ENCODE data around the gene SORBS1. TPM values are rescaled to one million over a fixed set of nuclear protein-coding genes. Genes with fewer than 3 reads are reported as not detected.

The SORBS1 gene
- total RNA-seq, 1 donor from 2014 or later, result 30.7 TPM

- H3K4me1 Mint-ChIP-seq (ENCODE audit: low read depth), result peaks cover 12% of the 10 kb centered on the region
- peaks cover 9% of the 10 kb centered on the region for H3K36me3 Mint-ChIP-seq (ENCODE audit: insufficient read depth)
- H3K27me3 Mint-ChIP-seq, result peaks cover 4% of the 10 kb centered on the region
- no peaks in the 10 kb centered on the region for H3K9me3 Mint-ChIP-seq (ENCODE audit: low read depth)
- H3K27ac Mint-ChIP-seq, result no peak overlapping the region
- DNase-seq (ENCODE audit: low spot score, unreplicated experiment), result no peak
- no peak overlapping the region for H3K4me3 Mint-ChIP-seq (ENCODE audit: low read depth)
- TF ChIP-seq, protein P1, sequence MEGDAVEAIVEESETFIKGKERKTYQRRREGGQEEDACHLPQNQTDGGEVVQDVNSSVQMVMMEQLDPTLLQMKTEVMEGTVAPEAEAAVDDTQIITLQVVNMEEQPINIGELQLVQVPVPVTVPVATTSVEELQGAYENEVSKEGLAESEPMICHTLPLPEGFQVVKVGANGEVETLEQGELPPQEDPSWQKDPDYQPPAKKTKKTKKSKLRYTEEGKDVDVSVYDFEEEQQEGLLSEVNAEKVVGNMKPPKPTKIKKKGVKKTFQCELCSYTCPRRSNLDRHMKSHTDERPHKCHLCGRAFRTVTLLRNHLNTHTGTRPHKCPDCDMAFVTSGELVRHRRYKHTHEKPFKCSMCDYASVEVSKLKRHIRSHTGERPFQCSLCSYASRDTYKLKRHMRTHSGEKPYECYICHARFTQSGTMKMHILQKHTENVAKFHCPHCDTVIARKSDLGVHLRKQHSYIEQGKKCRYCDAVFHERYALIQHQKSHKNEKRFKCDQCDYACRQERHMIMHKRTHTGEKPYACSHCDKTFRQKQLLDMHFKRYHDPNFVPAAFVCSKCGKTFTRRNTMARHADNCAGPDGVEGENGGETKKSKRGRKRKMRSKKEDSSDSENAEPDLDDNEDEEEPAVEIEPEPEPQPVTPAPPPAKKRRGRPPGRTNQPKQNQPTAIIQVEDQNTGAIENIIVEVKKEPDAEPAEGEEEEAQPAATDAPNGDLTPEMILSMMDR (IDR thresholded peaks at IDR 0.05; ENCODE audit: unreplicated experiment), result no peak
Observed at GRCh38 chr10:95333997-95334804, 227.0 kb downstream of the SORBS1 start.

DNA sequence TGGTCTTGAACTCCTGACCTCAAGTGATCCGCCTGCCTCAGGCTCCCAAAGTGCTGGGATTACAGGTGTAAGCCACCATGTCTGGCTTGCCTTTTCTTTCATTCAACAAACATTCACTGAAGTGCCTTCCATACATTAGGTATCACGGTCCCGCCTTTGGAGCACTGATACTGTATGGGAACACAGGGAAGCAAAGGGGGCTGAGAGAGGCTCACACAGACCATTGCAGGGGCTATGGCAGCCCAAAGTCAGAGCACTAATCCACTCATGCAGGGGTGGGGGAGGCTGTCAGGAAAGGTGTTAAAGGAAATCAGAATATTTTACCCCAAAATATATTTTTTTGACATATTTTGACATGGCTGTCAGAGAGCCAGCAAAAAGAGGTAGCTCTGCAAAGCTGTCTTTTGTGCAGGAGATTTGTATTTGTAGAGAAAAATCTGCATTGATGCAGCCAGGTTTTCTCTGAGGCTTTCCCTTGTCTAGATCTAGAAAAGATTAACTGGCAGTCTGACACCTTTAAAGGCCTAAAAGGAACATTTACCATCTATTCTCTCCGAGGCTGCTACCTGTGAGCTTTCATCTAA, 228.4 kb downstream of the SORBS1 start:
- Mint-ChIP-seq H3K9me3 (ENCODE audit: low read depth) (no peaks in the 10 kb centered on the region), H3K27ac (no peak overlapping the region), H3K27me3 (peaks cover 4% of the 10 kb centered on the region), H3K4me1 (ENCODE audit: low read depth) (peaks cover 12% of the 10 kb centered on the region), H3K4me3 (ENCODE audit: low read depth) (no peak overlapping the region), H3K36me3 (ENCODE audit: insufficient read depth) (peaks cover 13% of the 10 kb centered on the region)
- no peak for DNase-seq (ENCODE audit: low spot score, unreplicated experiment)
- TF ChIP-seq, protein P1 (IDR thresholded peaks at IDR 0.05; ENCODE audit: unreplicated experiment), result no peak

DNA sequence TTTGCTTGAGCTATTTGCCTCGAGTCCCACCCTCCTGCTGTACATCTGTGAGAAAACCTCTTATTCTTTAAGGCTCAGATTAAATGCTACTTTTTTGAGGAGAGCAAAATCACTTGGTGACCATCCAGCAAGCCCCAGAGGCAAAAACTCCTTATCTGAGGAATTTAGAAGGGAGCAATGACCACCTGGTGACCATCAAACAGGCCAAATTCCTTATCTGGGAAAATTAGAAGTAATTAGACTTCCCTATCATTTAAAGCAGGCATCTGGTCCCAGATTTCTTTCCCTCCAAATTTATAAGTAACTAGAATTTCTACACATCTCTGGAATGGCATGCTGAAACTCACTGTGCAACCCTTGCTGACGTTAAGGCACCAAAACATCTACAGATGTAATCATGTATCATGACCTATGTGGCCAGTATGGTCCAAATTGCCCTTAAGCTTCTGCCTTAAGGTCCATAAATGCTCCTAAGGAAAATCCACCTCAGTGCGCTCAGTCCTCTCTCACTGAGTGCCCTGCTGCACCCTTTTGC, 229.5 kb downstream of the SORBS1 start:
- peaks cover 13% of the 10 kb centered on the region for H3K36me3 Mint-ChIP-seq (ENCODE audit: insufficient read depth)
- H3K27me3 Mint-ChIP-seq, result peaks cover 4% of the 10 kb centered on the region
- no peak overlapping the region for H3K27ac Mint-ChIP-seq
- no peak overlapping the region for H3K4me3 Mint-ChIP-seq (ENCODE audit: low read depth)
- DNase-seq (ENCODE audit: low spot score, unreplicated experiment), result no peak
- TF ChIP-seq, protein P1 (IDR thresholded peaks at IDR 0.05; ENCODE audit: unreplicated experiment), result no peak
- H3K9me3 Mint-ChIP-seq (ENCODE audit: low read depth), result no peaks in the 10 kb centered on the region
- H3K4me1 Mint-ChIP-seq (ENCODE audit: low read depth), result peaks cover 12% of the 10 kb centered on the region

DNA sequence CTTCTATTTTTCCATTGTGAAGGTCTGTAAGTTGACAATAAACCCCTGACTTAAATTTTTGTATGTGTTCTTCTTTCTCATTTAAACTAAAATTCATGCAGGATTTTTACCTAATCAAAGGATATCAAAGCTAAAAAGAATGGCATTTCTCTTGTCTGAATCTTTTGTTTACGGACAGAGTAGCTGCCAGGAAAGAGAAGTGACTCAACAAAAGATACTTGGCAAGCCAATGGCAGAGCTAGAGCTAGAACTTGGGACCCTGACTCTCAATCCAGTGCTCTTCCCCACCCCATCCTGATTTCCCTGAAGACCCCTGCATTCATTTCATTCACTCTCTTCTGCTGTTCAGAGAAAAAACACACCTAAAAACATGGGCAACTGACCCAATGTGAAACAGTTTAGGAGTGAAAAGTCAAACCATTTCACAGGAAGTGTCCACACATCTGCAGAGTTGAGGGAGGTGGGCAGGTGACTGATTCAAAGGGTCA, 230.2 kb downstream of the SORBS1 start:
- Mint-ChIP-seq H3K4me3 (ENCODE audit: low read depth) (no peak overlapping the region), H3K27me3 (peaks cover 4% of the 10 kb centered on the region), H3K36me3 (ENCODE audit: insufficient read depth) (peaks cover 10% of the 10 kb centered on the region), H3K9me3 (ENCODE audit: low read depth) (no peaks in the 10 kb centered on the region), H3K4me1 (ENCODE audit: low read depth) (peaks cover 12% of the 10 kb centered on the region), H3K27ac (no peak overlapping the region)
- TF ChIP-seq, protein P1 (IDR thresholded peaks at IDR 0.05; ENCODE audit: unreplicated experiment), result no peak
- no peak for DNase-seq (ENCODE audit: low spot score, unreplicated experiment)

- TF ChIP-seq, protein P1 (IDR thresholded peaks at IDR 0.05; ENCODE audit: unreplicated experiment), result no peak
- H3K27ac Mint-ChIP-seq, result peak overlapping the region; percentile 30
- peaks cover 12% of the 10 kb centered on the region for H3K4me1 Mint-ChIP-seq (ENCODE audit: low read depth)
- no peak overlapping the region for H3K4me3 Mint-ChIP-seq (ENCODE audit: low read depth)
- no peaks in the 10 kb centered on the region for H3K9me3 Mint-ChIP-seq (ENCODE audit: low read depth)
- H3K27me3 Mint-ChIP-seq, result peaks cover 4% of the 10 kb centered on the region
- no peak for DNase-seq (ENCODE audit: low spot score, unreplicated experiment)
- H3K36me3 Mint-ChIP-seq (ENCODE audit: insufficient read depth), result peaks cover 10% of the 10 kb centered on the region
Observed at GRCh38 chr10:95329296-95329695, 231.9 kb downstream of the SORBS1 start.

All from progenitor cell of endocrine pancreas (in vitro differentiated cells).